GM21381 (cell line): ENCODE measurements around the gene SAMD3.
"Not testable (repeated sequence)": the region's sequence is repeated elsewhere in the genome, so short reads cannot be mapped to it uniquely, and the experiment has no call there.

Source experiments
- ATAC-seq: cut with Tn5 transposase; IDR thresholded peaks from one replicate; pipeline ENCODE4 v1.9.1; 2021; ENCODE audit warnings: mild to moderate bottlenecking, moderate library complexity; ENCODE audit not compliant: unreplicated experiment

Gene SAMD3

DNA sequence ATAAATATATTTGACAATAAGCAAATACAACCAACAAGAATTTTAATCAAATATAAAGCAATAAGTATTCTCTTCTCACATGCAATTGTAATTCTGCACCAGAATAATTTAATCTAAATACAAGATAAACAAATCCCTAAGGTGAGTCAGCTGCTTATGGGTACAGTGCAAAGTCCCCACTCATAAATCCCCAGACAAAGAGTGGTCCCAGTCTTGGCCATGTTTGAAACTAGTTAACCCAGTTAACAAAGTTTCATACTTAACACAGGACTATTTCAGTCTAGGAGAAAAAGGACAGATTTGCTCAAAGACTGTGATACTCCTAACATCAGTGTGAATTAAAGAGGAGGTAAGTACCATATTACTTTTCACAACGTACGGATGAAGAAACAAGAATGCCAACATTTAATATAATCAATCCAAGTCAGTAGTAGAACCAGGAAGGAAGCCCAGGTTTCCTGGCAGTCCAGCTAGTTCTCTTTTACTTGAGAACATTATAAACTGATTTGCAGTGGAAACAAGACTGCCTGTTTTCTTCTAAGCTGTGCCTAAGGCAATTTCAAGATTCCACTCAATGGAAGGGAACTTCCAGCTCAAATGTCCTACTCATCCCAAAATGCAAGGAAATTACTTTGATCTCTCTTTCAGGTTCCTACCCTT lies 10.4 kb downstream of the SAMD3 start:
- no peak for ATAC-seq

DNA sequence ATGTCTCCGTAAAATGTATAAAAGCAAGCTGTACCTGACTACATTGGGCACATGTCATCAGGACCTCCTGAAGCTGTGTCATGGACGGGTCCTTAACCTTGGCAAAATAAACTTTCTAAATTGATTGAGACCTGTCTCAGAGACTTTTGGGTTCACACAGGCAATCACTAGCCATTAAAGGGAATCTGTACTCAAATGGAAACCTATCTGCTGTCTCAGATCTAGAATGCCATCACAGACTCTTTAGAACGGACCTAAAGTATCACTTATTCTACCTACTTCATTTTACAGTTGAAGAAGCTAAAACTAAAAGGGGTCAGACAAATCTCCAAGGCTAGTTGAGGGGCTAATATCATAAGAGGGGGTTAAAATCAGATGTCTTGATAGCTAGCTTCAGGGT lies 11.1 kb downstream of the SAMD3 start:
- no peak for ATAC-seq

DNA sequence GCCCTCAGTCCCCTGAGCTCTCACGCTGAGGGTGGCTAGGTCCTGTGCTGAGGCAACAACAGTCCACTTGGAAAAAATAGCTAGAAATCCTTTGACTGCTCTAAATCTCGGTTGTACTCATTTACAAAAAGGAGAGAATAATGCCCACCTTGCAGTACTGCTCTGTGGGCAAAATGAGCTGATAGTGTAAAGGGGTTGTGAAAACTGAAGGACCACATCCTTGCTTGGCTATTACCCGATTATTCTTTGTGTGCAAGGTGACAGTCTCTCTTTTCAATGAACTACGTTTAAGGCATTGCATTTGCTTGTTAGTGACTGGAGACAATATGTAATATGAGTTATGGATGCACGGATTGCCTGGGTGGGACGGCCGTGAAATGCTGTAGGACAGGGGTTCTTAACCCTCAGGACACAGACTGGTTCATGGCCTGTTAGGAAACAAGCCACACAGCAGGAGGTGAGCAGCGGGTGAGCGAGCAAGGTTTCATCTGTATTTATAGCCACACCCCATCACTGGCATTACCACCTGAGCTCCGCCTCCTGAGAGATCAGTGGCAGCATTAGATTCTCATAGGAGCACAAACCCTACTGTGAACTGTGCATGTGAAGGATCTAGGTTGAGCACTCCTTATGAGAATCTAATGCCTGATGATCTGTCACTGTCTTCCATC lies 14.6 kb downstream of the SAMD3 start:
- no peak for ATAC-seq

DNA sequence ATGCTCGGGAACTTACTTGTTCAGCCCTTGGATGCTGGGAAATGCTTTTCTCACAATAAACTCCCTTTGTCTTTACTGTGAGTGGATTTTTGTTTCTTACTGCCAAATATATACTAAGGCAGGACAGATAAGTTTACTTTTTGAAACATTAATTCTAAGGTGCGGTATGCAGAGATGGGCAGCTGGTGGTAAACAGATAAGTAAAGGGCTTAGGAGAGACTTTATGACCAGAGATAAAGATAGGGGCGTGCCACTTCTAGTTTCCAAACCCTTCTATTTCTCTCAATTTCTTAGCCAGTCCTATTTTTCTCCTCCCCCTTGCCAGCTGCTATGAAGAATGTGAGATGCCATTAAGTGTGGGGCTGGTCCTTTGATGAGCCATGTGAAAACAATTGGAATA lies 16.3 kb downstream of the SAMD3 start:
- no peak for ATAC-seq

DNA sequence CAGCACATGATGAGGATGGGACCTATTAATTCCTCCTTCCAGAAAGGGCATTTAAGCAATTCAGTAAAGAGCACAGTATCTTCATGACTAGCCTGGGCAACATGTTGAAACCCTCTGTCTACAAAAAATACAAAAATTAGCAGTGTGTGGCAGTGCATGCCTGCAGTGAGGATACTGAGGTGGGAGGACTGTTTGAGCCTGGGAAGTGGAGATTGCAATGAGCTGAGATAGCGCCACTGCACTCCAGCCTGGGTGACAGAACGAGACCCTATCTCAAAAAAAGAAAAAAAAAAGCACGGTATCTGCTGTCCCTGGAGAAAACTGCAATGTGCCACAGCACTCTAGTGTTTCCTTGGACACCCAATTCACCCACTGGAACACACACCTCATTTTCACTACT lies 18.4 kb downstream of the SAMD3 start:
- no peak for ATAC-seq

DNA sequence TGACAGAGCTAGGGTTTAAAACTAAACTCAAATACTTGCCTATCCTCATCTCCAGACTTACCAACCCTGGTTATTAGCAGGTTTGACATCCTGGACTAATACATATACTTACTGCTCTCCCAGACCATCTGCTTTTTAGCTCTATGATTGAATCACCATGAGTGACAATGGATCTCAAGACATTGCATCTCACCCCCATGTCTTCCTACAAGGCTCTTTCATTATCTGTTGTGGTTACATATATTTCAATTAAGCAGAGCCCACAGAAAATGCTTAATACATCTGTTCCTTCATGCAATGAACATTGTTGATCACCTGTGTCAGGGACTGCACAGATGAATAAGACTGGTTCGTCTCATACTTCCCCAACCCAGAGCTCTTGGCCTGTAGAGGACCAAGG lies 19.4 kb downstream of the SAMD3 start:
- no peak for ATAC-seq

DNA sequence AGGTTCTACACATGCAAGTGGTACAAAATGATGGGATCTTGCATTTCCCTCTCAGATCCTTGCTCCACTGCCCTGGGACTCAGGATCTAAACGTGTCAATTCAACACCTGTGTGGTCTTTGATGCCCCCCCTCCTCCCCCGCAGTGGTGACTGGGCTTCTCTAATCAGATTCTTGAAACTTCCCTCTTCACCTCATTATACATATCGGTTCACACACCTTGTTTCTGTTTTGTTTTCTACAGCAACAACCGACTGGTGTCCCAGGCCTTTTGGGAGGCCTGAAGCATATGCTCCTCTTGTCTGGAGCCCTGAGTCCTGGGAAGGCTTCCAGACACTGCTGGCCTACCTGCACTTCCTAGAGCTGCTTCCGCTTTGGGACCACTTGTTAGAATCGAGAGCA lies 20.0 kb downstream of the SAMD3 start:
- peak; percentile 78 for ATAC-seq

DNA sequence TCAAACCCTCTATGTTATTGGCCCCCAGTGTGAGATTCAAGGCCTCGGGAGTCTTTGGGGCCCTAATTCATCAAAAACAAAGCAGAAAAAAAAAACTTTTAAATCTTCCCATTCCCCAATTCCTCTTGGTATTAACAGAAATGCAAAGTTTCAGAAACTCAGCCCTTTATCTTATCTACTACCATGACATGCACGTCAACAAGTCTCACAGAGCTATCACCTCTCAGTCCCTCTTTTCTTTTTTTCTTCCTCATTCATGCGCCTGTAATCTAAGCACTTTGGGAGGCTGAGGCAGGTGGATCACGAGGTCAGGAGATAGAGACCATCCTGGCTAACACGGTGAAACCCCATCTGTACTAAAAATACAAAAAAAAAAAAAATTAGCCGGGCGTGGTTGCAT lies 22.7 kb downstream of the SAMD3 start:
- no peak for ATAC-seq

DNA sequence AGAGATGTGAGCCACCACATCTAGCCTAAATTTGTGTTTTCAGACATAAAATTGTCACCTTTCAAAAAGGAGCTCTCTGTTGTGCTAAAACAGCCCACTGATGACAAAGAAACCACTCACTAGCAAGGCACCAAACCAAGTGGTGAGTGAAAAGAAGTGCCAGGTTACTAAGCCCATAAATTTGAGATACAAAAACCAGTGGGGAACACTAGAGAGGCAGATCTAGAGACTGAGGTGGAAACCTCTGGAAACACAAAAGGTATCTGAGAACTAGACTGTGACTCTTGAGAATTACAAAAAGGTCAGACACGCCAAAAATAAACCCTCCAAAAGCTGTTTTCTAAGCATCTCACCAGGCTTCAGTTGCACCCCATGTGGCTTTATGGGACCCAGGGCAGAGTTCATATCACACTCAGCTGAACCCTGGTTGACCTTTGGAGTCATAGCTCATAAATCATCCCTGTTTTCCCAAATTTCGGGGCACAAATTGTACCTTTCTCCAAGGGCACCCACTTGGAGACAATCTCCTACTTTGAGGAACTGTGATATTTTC lies 24.2 kb downstream of the SAMD3 start:
- ATAC-seq, result no peak

DNA sequence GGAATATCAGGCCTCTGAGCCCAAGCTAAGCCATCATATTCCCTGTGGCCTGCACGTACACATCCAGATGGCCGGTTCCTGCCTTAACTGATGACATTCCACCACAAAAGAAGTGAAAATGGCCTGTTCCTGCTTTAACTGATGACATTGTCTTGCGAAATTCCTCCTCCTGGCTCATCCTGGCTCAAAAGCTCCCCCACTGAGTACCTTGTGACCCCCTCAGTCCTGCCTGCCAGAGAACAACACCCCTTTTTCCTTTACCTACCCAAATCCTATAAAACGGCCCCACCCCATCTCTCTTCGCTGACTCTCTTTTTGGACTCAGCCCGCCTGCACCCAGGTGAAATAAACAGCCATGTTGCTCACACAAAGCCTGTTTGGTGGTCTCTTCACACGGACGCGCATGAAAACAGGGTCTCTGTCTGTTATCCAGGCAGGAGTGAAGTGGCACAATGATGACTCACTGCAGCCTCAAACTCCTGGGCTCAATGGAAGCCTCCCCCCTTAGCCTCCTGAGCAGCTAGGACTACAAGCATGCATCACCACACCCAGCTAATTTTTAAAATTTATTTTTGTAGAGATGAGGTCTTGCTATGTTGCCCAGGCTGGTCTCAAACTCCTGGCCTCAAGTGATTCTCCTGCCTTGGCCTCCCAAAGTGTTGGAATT lies 24.8 kb downstream of the SAMD3 start:
- not testable (repeated sequence) for ATAC-seq

DNA sequence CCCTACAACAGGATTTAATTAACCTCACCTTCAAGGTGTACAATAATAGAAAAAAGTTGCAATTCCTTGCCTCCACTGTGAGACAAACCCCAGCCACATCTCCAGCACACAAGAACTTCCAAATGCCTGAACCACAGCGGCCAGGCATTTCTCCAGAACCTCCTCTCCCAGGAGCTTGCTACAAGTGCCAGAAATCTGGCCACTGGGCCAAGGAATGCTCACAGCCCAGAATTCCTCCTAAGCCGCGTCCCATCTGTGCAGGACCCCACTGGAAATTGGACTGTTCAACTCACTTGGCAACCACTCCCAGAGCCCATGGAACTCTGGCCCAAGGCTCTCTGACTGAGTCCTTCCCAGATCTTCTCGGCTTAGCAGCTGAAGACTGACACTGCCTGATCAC lies 28.3 kb downstream of the SAMD3 start:
- not testable (repeated sequence) for ATAC-seq

DNA sequence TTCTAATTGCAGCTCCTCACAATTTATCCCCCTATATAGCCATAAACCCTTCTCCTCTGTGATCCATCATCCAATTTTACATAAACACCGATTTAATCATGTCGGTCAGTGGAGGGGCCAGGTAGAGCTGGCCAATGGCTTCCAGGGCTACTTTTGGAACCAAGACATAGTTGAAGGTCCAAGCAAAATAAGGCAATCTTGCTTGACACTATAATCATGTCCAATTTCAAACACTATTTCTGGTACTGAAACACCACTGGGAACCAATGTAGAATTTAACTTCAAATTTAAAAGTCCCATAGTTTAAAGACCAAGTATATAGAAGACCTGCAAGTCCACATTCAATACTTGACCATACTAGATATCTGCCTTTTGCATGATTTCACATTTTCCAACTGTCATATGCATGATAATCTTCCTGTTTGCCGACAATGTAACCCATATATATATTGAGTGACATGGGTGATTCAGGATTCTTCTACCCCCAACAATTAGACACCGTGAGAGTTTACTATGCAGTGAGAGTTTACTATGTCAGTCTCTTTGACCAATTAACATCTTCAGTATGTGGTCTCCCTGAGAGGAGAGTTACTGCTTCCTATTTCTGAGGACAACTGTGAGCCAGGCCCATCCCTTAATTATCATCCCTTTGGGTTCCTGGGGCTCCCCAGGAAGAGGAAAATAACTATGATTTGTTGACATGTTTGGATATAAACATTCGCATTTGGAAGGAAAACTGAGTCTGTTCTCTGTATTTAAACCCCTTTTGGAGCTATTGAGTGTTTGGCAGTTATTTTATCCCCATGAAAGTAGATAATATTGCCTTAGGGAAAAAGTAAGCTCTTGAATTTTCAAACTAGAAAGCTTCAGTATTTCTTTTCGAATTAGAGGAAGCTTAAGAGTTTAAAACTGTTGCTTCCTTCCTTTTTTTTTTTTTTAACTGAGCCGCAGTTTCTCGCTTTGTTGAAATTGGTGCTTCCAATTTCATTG lies 31.8 kb downstream of the SAMD3 start:
- ATAC-seq, result no peak

DNA sequence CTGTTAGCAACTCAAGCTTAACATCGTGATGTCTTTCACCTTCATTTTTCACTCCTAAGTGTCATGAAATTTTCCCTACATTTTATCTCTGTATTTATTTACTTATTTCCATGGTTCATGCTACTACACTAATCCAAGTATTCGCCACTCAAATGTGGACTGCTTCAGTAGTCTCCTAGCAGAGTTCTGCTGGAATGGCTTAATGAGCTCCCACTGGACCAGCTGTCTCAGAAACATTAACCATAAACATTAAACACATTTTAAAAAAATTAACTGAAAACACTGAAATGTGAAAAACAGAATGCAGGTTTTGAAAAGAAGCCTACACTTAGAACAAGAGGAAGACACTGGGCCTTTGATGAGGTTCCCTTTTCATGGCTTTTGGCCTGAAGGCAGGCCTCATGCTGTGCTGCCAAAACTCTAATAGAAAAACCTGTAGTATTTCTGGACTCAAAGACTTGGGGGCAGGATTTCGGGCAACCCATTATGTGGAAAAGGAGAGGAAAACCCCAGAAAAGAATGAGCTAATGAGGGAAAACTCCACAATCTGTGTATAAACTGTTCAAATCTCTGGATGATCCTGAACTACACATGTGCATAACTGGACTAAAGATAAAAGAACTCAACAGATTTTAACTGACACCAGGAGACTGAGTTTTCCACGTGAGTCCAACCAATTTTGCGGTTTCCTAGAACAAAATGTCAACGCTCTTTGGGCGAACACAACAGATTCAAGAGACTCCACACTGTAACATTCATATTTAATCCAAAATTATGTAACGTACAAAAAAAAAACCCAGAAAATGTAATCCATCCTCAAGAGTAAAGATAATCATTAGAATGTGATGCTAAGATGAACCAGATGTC lies 33.0 kb downstream of the SAMD3 start:
- no peak for ATAC-seq

DNA sequence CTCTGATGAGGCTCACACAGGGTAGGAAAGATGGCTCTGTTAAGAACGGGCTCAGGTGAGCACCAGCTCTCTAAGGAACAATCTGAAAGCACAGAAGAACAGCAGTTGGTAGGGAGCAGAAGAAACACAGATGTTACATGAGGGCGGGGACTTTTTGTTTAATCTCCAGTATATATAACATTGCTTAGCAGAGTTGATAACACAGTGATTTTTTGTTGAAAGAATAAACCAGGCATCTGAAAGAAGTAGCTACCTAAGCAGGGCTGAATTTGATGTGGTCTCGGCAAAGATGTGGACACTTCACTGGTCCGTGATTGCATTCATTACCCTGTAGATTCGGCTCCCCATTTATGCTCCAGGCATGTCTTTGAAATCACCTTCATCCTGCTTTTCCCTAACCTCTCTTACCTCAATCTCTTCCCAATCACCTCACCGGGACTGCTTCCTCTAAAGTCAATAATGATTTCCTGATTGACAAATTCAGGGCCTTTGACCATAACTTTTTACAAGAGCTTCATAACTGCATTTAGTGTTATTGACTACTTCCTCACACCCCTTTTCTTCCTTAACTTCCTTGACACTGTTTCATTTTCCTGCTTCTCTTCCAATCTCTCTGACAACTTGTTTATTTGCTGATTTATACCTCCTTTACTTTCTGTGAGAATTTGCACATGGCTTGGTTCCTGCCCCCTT lies 34.4 kb downstream of the SAMD3 start:
- no peak for ATAC-seq

DNA sequence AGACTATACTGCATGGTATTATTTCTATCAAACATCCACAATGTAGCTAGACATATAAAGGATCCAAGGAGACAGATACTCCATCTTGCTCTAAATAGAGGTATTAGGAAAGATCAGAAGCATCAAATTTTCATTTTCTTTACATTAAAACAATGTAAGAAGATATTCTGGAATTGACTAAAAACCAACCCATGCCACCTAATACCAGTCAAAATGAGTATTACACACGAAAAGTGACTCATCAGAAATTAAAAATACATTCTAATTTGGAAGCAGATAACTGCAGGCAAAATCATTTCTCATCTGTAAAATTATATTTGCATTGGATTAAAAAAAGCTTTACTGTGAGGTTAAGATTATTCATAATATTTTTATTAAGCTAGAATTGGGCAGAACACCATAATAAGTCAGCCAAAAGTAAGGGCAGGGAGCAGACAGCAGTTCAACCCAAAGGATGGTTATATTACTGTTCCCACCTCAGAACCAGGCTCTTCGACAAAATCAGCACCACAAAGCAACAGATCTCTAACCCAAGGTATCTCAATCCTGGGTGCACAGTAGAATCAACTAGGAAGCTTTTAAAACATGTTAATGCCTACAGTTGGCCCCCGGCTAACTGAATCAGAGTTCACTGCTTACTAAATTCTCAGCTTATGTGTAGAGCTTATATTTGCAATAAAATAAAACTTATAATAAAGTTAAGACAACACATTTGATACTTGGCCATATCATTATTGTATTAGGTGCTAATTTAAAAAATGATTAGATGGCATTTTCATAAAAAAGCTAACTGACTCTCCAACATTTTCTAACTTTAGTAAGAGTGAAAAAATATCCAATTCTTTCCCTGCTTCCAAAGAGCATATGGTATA lies 35.2 kb downstream of the SAMD3 start:
- no peak for ATAC-seq

DNA sequence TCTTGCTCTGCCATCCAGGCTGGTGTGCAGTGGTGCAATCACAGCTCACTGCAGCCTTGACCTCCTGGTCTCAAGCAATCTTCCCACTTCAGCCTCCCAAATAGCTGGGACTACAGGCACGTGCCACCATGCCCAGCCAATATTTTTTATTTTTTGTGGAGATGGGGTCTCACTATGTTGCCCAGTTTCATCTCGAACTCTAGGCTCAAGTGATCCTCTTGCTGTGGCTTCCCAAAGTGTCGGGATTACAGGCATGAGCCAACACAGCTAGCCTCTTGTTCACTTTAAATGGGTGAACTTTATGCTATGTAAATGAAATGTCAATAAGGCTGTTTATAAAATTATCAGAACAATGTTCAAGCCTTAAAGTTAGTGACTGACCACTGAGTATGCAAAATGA lies 37.1 kb downstream of the SAMD3 start:
- ATAC-seq, result no peak

DNA sequence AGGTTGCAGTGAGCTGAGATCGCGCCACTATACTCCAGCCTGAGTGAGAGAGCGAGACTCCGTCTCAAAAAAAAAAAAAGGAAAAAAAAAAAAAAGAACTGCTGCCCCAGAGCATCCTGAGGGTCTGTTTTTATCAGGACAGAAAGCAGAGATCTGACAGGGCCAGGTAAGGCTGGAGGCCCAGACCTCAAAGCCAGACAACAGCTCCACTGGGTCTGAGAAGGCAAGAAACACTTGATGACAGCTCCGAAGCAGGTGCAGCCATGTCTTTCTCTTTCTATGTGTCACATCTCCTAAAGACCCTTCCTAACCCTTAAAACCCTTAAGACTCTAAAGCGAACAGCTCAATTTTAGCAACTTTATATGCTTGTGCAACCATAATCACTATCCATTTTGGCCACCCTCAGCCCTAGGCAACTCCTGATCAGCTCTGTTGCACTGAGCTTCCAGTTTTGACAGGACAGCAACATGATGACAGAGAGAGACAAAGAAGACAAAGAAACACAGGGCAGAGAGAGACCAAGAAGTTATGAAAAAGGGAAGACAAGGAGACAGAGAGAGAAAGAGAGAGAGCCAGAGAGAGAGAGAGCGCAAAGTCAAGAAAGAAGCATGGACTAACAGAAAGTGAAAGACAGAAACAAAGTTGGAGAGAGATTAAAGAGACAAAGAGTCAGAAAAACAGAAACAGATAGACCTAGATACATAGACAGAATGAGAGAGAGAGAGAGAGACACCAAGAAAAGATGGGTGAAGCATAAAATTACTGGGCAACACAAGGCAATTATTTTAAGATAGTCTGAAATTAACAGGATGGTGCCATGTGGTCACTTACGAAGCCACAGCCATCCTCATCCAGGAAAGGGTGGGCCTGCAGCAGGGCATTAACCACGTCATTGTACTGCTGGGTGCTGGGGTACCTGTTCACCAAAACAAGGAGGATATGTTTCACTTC lies 39.2 kb downstream of the SAMD3 start:
- ATAC-seq, result no peak
